ENCODE results near the gene CNOT11. TPM values are rescaled to one million over a fixed set of nuclear protein-coding genes. Genes with fewer than 3 reads are reported as not detected.

The CNOT11 gene
- total RNA-seq, 4 donors from 2014 or later = 46.4 to 82.9 (median 48.1) TPM

DNA sequence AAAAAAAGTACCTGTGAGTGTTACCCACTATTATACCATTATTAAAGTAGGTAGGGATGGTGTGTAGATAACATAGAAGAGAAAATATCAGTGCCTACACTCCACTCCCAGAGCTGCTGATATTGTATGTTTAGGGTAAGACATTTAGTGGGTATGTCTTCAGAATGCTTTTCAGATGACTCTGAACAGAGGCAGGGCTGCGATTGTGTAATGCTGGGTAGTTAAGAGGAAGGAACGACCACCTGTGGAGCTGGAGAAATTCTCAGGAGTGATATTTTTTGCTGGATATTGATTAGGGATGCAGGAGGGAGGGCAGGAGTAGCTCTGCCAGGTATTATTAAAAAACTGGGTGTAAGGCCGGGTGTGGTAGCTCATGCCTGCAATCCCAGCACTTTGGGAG is 2.8 kb downstream of the CNOT11 start:
- Histone ChIP-seq H3K9me3 (no peaks in the 10 kb centered on the region), H3K4me3 (no peak overlapping the region), H3K27me3 (no peaks in the 10 kb centered on the region), H3K36me3 (peaks cover 0 to 29% (median 0%) of the 10 kb centered on the region in 3 donors), H3K4me1 (peaks cover 0 to 41% (median 12%) of the 10 kb centered on the region in 4 donors), H3K27ac (no peak overlapping the region)
- TF ChIP-seq, protein P1, sequence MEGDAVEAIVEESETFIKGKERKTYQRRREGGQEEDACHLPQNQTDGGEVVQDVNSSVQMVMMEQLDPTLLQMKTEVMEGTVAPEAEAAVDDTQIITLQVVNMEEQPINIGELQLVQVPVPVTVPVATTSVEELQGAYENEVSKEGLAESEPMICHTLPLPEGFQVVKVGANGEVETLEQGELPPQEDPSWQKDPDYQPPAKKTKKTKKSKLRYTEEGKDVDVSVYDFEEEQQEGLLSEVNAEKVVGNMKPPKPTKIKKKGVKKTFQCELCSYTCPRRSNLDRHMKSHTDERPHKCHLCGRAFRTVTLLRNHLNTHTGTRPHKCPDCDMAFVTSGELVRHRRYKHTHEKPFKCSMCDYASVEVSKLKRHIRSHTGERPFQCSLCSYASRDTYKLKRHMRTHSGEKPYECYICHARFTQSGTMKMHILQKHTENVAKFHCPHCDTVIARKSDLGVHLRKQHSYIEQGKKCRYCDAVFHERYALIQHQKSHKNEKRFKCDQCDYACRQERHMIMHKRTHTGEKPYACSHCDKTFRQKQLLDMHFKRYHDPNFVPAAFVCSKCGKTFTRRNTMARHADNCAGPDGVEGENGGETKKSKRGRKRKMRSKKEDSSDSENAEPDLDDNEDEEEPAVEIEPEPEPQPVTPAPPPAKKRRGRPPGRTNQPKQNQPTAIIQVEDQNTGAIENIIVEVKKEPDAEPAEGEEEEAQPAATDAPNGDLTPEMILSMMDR (IDR thresholded peaks at IDR 0.05) = no peak
- no peak for TF ChIP-seq POLR2A (IDR thresholded peaks at IDR 0.05)
- no peak for DNase-seq

GRCh38 chr2:101256316-101256715 is 3.6 kb downstream of the CNOT11 start:
- Histone ChIP-seq H3K27me3 (no peaks in the 10 kb centered on the region), H3K9me3 (no peaks in the 10 kb centered on the region), H3K4me1 (peaks cover 0 to 37% (median 12%) of the 10 kb centered on the region in 4 donors), H3K27ac (no peak overlapping the region), H3K4me3 (no peak overlapping the region), H3K36me3 (peaks cover 0 to 34% (median 0%) of the 10 kb centered on the region in 3 donors)
- no peak for TF ChIP-seq POLR2A (IDR thresholded peaks at IDR 0.05)
- TF ChIP-seq, protein P1 (IDR thresholded peaks at IDR 0.05) = no peak
- DNase-seq = no peak

GRCh38 chr2:101258804-101259203 is 6.1 kb downstream of the CNOT11 start:
- H3K4me1 ChIP-seq = peaks cover 0 to 27% (median 9%) of the 10 kb centered on the region in 4 donors
- H3K4me3 ChIP-seq = no peak overlapping the region
- no peak for DNase-seq
- H3K36me3 ChIP-seq = peaks cover 0 to 58% (median 0%) of the 10 kb centered on the region in 3 donors
- no peak overlapping the region for H3K27ac ChIP-seq
- no peaks in the 10 kb centered on the region for H3K9me3 ChIP-seq
- no peak for TF ChIP-seq POLR2A (IDR thresholded peaks at IDR 0.05)
- TF ChIP-seq, protein P1 (IDR thresholded peaks at IDR 0.05) = no peak
- H3K27me3 ChIP-seq = no peaks in the 10 kb centered on the region

GRCh38 chr2:101262142-101262541 is 9.5 kb downstream of the CNOT11 start:
- DNase-seq = no peak
- Histone ChIP-seq H3K4me3 (no peak overlapping the region), H3K36me3 (peaks cover 0 to 91% (median 0%) of the 10 kb centered on the region in 3 donors), H3K27ac (no peak overlapping the region), H3K9me3 (no peaks in the 10 kb centered on the region), H3K4me1 (peaks cover 0 to 10% (median 0%) of the 10 kb centered on the region in 4 donors), H3K27me3 (no peaks in the 10 kb centered on the region)
- no peak for TF ChIP-seq POLR2A (IDR thresholded peaks at IDR 0.05)

GRCh38 chr2:101263377-101263800 is 10.7 kb downstream of the CNOT11 start:
- Histone ChIP-seq H3K27ac (no peak overlapping the region), H3K4me1 (peaks cover 0 to 10% (median 0%) of the 10 kb centered on the region in 4 donors), H3K9me3 (no peaks in the 10 kb centered on the region), H3K36me3 (peaks cover 0 to 93% (median 0%) of the 10 kb centered on the region in 3 donors), H3K27me3 (no peaks in the 10 kb centered on the region), H3K4me3 (no peak overlapping the region)
- TF ChIP-seq, protein P1 (IDR thresholded peaks at IDR 0.05) = no peak
- no peak for TF ChIP-seq POLR2A (IDR thresholded peaks at IDR 0.05)
- DNase-seq = no peak

GRCh38 chr2:101264360-101264939 is 11.8 kb downstream of the CNOT11 start:
- H3K4me1 ChIP-seq = peaks cover 0 to 10% (median 0%) of the 10 kb centered on the region in 4 donors
- TF ChIP-seq, protein P1 (IDR thresholded peaks at IDR 0.05) = no peak
- no peak for TF ChIP-seq POLR2A (IDR thresholded peaks at IDR 0.05)
- no peaks in the 10 kb centered on the region for H3K9me3 ChIP-seq
- H3K4me3 ChIP-seq = no peak overlapping the region
- no peak for DNase-seq
- no peak overlapping the region for H3K27ac ChIP-seq
- H3K36me3 ChIP-seq = peaks cover 0 to 89% (median 0%) of the 10 kb centered on the region in 3 donors
- no peaks in the 10 kb centered on the region for H3K27me3 ChIP-seq
